Measurements from ENCODE around the gene SETBP1.

Gene SETBP1

GRCh38 chr18:44680273-44681075, at the start of gene SETBP1:
Gene SETBP1 (plus strand): TSS chr18:44680888. CDS start chr18:44701347, 20,459 bp downstream.
- DNase-seq = peak; percentile 89

GRCh38 chr18:44632469-44633145, 48.1 kb upstream of the SETBP1 start:
- DNase-seq = no peak

GRCh38 chr18:44635546-44635945, 45.1 kb upstream of the SETBP1 start:
- DNase-seq = no peak

GRCh38 chr18:44636241-44636640, 44.4 kb upstream of the SETBP1 start:
- DNase-seq = no peak

GRCh38 chr18:44637210-44638033, 43.3 kb upstream of the SETBP1 start:
- DNase-seq = no peak

GRCh38 chr18:44638034-44638540, 42.6 kb upstream of the SETBP1 start:
- no peak for DNase-seq

GRCh38 chr18:44638811-44639210, 41.9 kb upstream of the SETBP1 start:
- DNase-seq = no peak

GRCh38 chr18:44643004-44643403, 37.7 kb upstream of the SETBP1 start:
- DNase-seq = no peak

GRCh38 chr18:44651478-44651877, 29.2 kb upstream of the SETBP1 start:
- DNase-seq = no peak

GRCh38 chr18:44651918-44652572, 28.6 kb upstream of the SETBP1 start:
- no peak for DNase-seq

- no peak for DNase-seq
Observed at GRCh38 chr18:44652722-44653121, 28.0 kb upstream of the SETBP1 start.

- DNase-seq = no peak
Observed at GRCh38 chr18:44654573-44654972, 26.1 kb upstream of the SETBP1 start.

- DNase-seq = no peak
Observed at GRCh38 chr18:44655435-44655834, 25.3 kb upstream of the SETBP1 start.

- DNase-seq = no peak
Observed at GRCh38 chr18:44659771-44660170, 20.9 kb upstream of the SETBP1 start.

- DNase-seq = no peak
Observed at GRCh38 chr18:44668270-44668975, 12.3 kb upstream of the SETBP1 start.

- no peak for DNase-seq
Observed at GRCh38 chr18:44671914-44672313, 8.8 kb upstream of the SETBP1 start.

GRCh38 chr18:44672506-44672905, 8.2 kb upstream of the SETBP1 start:
- no peak for DNase-seq

GRCh38 chr18:44673256-44673880, 7.3 kb upstream of the SETBP1 start:
- no peak for DNase-seq

- DNase-seq = no peak
Observed at GRCh38 chr18:44677933-44678332, 2.8 kb upstream of the SETBP1 start.

- DNase-seq = no peak
Observed at GRCh38 chr18:44678725-44679055, 2.0 kb upstream of the SETBP1 start.

- DNase-seq = peak; percentile 95
Observed at GRCh38 chr18:44679056-44679913, 1.4 kb upstream of the SETBP1 start.

All from eye (tissue), 1 donor.